Vagina (tissue), 2 donors: ENCODE results near the gene LRIT2. TPM values are rescaled to one million over a fixed set of nuclear protein-coding genes. Genes with fewer than 3 reads are reported as not detected.

ENCODE experiments used
- DNase-seq, 2 donors: peaks; one replicate each; pipeline ENCODE4 v3.0.0-alpha.2; 2017; ENCODE audit errors: extremely low spot score in 2 of 2
- H3K27ac ChIP-seq: fragments of 200-600 bp; sonication (generic); one replicate; pipeline ENCODE4 v1.5.1; 2019
- H3K27me3 ChIP-seq: fragments of 200-600 bp; sonication (generic); one replicate; pipeline ENCODE4 v1.5.1; 2019
- H3K36me3 ChIP-seq, 2 donors: fragments of 200-600 bp; sonication (generic); one replicate each; pipeline ENCODE4 v1.5.1; 2017 to 2019
- H3K4me1 ChIP-seq: fragments of 200-600 bp; sonication (generic); one replicate; pipeline ENCODE4 v1.5.1; 2019
- H3K4me3 ChIP-seq, 2 donors: fragments of 200-600 bp; sonication (generic); 1 replicate in 1 of 2; 2 replicates in 1 of 2; pipeline ENCODE4 v1.5.1; 2016 to 2019
- H3K9me3 ChIP-seq: fragments of 200-600 bp; sonication (generic); one replicate; pipeline ENCODE4 v1.5.1; 2019
- POLR2A ChIP-seq, 2 donors: fragments of 450-650 bp; IDR thresholded peaks; one replicate each; pipeline ENCODE4 v1.6.1; 2017; ENCODE audit warnings: antibody characterized with exemption in 2 of 2, mild to moderate bottlenecking in 2 of 2, moderate library complexity in 2 of 2
- POLR2AphosphoS5 ChIP-seq, 2 donors: sonication (generic); formaldehyde crosslinking; IDR thresholded peaks; one replicate each; pipeline ENCODE4 v1.9.0; 2017; ENCODE audit warnings: antibody characterized with exemption in 2 of 2, mild to moderate bottlenecking in 2 of 2, low read depth in 1 of 2; ENCODE audit not compliant: insufficient read depth in 1 of 2
- intact Hi-C: fragments of 100-400 bp; cut with DNase I; formaldehyde crosslinking; loops from one replicate; pipeline ENCODE4 v1.15.1; 2023
- total RNA-seq: library from RNA; depleted of rRNA; stranded (reverse); fragments of >200 nt; gene quantifications from one replicate; pipeline ENCODE4 v1.2.3, GENCODE V29; 2016
- TF ChIP-seq, protein P1 (sequence below), 3 experiments: fragments of 450-650 bp in 2 of 3; fragments of 200-600 bp in 1 of 3; sonication (generic) in 1 of 3; IDR thresholded peaks; one replicate each; pipeline ENCODE4 v1.5.1; 2017 to 2019; ENCODE audit warnings: antibody characterized with exemption in 3 of 3, mild to moderate bottlenecking in 2 of 3, moderate library complexity in 2 of 3

The LRIT2 gene
- total RNA-seq, 1 donor from 2014 or later, result not detected

DNA sequence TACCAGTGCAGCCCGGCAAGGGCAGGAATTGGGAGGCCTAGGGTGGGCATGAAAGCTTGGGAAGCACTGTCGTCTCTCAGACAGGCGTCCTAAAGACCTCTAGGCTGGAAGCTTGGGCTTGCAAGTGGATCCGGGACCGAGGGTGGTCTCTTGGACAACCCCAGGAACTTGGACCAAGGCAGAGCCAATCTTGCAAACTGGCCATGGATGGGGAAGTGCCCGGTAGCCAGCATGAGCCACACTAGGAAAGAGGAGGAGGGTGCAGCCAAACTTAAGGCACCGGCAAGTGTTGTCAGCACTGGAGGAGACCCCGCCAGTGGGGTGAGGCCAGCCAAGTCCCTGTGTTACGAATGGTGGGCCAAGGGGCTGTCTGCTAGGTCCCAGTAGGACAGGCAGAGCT is 8.5 kb downstream of the LRIT2 start:
- Histone ChIP-seq H3K4me3 (no peak overlapping the region), H3K36me3 (no peaks in the 10 kb centered on the region), H3K9me3 (no peaks in the 10 kb centered on the region), H3K27ac (no peak overlapping the region), H3K27me3 (no peaks in the 10 kb centered on the region), H3K4me1 (no peaks in the 10 kb centered on the region)
- DNase-seq, result no peak
- intact Hi-C loops, result no loop called here
- TF ChIP-seq POLR2A (IDR thresholded peaks at IDR 0.05) (no peak), POLR2AphosphoS5 (IDR thresholded peaks at IDR 0.05; ENCODE audit: insufficient read depth in 1 of 2, low read depth in 1 of 2) (no peak)
- TF ChIP-seq, protein P1, sequence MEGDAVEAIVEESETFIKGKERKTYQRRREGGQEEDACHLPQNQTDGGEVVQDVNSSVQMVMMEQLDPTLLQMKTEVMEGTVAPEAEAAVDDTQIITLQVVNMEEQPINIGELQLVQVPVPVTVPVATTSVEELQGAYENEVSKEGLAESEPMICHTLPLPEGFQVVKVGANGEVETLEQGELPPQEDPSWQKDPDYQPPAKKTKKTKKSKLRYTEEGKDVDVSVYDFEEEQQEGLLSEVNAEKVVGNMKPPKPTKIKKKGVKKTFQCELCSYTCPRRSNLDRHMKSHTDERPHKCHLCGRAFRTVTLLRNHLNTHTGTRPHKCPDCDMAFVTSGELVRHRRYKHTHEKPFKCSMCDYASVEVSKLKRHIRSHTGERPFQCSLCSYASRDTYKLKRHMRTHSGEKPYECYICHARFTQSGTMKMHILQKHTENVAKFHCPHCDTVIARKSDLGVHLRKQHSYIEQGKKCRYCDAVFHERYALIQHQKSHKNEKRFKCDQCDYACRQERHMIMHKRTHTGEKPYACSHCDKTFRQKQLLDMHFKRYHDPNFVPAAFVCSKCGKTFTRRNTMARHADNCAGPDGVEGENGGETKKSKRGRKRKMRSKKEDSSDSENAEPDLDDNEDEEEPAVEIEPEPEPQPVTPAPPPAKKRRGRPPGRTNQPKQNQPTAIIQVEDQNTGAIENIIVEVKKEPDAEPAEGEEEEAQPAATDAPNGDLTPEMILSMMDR (IDR thresholded peaks at IDR 0.05), result no peak

DNA sequence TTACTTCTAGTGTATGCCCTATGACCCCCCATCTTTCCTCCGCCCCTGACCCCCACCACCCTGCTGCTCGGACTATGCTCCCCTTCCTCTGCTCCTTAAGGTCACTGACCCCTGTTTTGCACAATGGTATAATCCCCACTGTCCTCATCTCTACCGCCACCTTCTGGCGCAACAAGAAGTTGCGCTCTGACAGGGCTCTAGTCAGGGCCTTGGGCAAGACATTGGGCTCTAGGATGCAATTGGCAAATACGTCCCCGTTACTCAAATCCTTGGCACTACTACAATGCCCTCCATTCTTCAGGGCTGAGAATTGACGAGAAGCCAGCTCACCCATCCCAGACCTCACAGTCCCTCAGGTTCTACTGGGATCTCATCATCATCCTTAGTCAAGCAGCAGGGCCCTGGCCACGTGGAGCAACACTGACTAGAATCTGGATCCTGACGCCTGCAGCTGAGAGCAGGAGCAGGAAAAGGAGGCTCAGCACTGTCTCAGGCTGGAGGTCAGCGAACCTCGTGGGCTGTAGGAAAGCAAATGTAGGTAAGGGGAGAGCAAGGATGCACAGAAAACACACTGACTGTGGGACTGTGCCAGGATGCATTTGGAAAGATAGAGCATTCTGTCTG is 10.6 kb downstream of the LRIT2 start:
- DNase-seq, result no peak
- no peaks in the 10 kb centered on the region for H3K4me1 ChIP-seq
- intact Hi-C loops, result no loop called here
- no peaks in the 10 kb centered on the region for H3K36me3 ChIP-seq
- TF ChIP-seq POLR2A (IDR thresholded peaks at IDR 0.05) (no peak), POLR2AphosphoS5 (IDR thresholded peaks at IDR 0.05; ENCODE audit: insufficient read depth in 1 of 2, low read depth in 1 of 2) (no peak)
- TF ChIP-seq, protein P1 (IDR thresholded peaks at IDR 0.05), result no peak
- no peaks in the 10 kb centered on the region for H3K9me3 ChIP-seq
- no peaks in the 10 kb centered on the region for H3K27me3 ChIP-seq
- no peak overlapping the region for H3K4me3 ChIP-seq
- no peak overlapping the region for H3K27ac ChIP-seq

DNA sequence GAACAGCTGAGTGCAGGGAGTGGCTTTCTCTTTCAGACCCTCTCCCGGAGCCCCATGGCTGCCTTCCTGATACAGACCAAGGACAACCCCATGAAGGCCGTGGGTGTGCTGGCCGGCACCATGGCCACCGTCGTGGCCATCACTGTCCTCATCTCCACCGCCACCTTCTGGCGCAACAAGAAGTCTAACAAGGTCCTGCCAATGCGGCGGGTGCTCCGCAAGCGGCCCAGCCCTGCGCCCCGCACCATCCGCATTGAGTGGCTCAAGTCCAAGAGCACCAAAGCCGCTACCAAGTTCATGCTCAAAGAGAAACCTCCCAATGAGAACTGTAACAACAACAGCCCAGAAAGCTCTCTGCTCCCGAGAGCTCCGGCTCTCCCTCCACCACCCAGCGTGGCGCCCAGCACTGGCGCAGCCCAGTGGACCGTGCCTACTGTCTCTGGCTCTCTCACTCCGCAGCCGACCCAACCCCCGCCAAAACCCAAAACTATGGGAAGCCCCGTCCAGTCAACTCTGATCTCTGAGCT is 11.2 kb downstream of the LRIT2 start:
- intact Hi-C loops, result no loop called here
- no peak for DNase-seq
- Histone ChIP-seq H3K9me3 (no peaks in the 10 kb centered on the region), H3K4me3 (no peak overlapping the region), H3K27ac (no peak overlapping the region), H3K4me1 (no peaks in the 10 kb centered on the region), H3K36me3 (no peaks in the 10 kb centered on the region), H3K27me3 (no peaks in the 10 kb centered on the region)
- TF ChIP-seq POLR2AphosphoS5 (IDR thresholded peaks at IDR 0.05; ENCODE audit: insufficient read depth in 1 of 2, low read depth in 1 of 2), result no peak
- no peak for TF ChIP-seq POLR2A (IDR thresholded peaks at IDR 0.05)
- TF ChIP-seq, protein P1 (IDR thresholded peaks at IDR 0.05), result no peak

DNA sequence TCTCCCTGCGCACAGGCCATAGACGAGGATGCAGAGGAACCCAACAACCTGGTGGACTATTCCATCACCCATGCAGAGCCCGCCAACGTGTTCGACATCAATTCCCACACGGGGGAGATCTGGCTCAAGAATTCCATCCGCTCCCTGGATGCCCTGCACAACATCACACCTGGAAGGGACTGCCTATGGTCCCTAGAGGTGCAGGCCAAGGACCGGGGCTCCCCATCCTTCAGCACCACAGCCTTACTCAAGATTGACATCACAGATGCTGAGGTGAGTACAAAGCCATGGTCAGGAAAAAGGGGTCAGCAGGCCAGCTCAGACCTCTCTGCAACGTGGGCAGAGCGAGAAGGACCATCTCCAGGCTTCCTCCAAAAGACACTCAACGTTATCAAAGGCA is 12.3 kb downstream of the LRIT2 start:
- TF ChIP-seq, protein P1 (IDR thresholded peaks at IDR 0.05), result no peak
- no peak for TF ChIP-seq POLR2AphosphoS5 (IDR thresholded peaks at IDR 0.05; ENCODE audit: insufficient read depth in 1 of 2, low read depth in 1 of 2)
- no peak for TF ChIP-seq POLR2A (IDR thresholded peaks at IDR 0.05)
- H3K4me1 ChIP-seq, result no peaks in the 10 kb centered on the region
- no peak overlapping the region for H3K27ac ChIP-seq
- no peak for DNase-seq
- no peaks in the 10 kb centered on the region for H3K9me3 ChIP-seq
- intact Hi-C loops, result no loop called here
- H3K27me3 ChIP-seq, result no peaks in the 10 kb centered on the region
- H3K4me3 ChIP-seq, result no peak overlapping the region
- H3K36me3 ChIP-seq, result no peaks in the 10 kb centered on the region

DNA sequence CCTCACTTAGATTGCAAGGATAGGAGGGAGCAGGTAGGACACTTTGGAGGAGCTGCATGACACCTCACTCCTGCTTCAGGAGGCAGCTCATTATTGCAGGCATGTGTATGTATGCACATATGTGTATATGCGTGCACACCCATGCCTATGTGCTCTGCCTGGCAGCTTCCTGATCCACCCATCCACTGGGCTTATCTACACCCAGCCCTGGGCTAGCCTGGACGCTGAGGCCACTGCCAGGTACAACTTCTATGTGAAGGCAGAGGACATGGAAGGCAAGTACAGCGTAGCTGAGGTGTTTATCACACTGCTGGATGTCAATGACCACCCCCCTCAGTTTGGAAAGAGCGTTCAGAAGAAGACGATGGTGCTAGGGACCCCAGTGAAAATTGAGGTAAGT is 13.3 kb downstream of the LRIT2 start:
- no peak for DNase-seq
- Histone ChIP-seq H3K4me1 (no peaks in the 10 kb centered on the region), H3K9me3 (no peaks in the 10 kb centered on the region), H3K4me3 (no peak overlapping the region), H3K27me3 (no peaks in the 10 kb centered on the region), H3K36me3 (no peaks in the 10 kb centered on the region), H3K27ac (no peak overlapping the region)
- TF ChIP-seq POLR2AphosphoS5 (IDR thresholded peaks at IDR 0.05; ENCODE audit: insufficient read depth in 1 of 2, low read depth in 1 of 2) (no peak), POLR2A (IDR thresholded peaks at IDR 0.05) (no peak)
- TF ChIP-seq, protein P1 (IDR thresholded peaks at IDR 0.05), result no peak
- intact Hi-C loops, result no loop called here
